GM04503 (cell line): Measurements from ENCODE around the gene AGAP3.

Source experiments
- DNase-seq: peaks from one replicate; pipeline ENCODE4 v3.0.0-alpha.2; 2012; ENCODE audit warnings: low read depth

AGAP3 gene

GRCh38 chr7:151167197-151167961, 81.1 kb downstream of the AGAP3 start, which contains the start of gene GBX1:
Gene GBX1, minus strand, starts transcription at chr7:151167694. Its CDS starts 146 bp downstream, at chr7:151167548.
- DNase-seq = no peak

GRCh38 chr7:151168003-151168786, 81.9 kb downstream of the AGAP3 start:
- no peak for DNase-seq

GRCh38 chr7:151168787-151169162, 82.5 kb downstream of the AGAP3 start:
- DNase-seq = no peak

- no peak for DNase-seq
These were observed 86.2 kb downstream of the AGAP3 start for GRCh38 chr7:151172273-151173141.

- DNase-seq = no peak
These were observed 87.3 kb downstream of the AGAP3 start for GRCh38 chr7:151173386-151174245.

GRCh38 chr7:151174246-151175046, 88.2 kb downstream of the AGAP3 start:
- DNase-seq = no peak

GRCh38 chr7:151175047-151175792, 88.9 kb downstream of the AGAP3 start:
- no peak for DNase-seq

- no peak for DNase-seq
These were observed 89.6 kb downstream of the AGAP3 start for GRCh38 chr7:151175793-151176311.

GRCh38 chr7:151176401-151176800, 90.1 kb downstream of the AGAP3 start:
- no peak for DNase-seq

GRCh38 chr7:151177310-151177709, 91.0 kb downstream of the AGAP3 start:
- no peak for DNase-seq

- DNase-seq = no peak
These were observed 92.0 kb downstream of the AGAP3 start for GRCh38 chr7:151178236-151178635.

GRCh38 chr7:151178831-151179230, 92.6 kb downstream of the AGAP3 start:
- DNase-seq = no peak

GRCh38 chr7:151179287-151179860, 93.1 kb downstream of the AGAP3 start:
- DNase-seq = no peak

- no peak for DNase-seq
These were observed 93.7 kb downstream of the AGAP3 start for GRCh38 chr7:151179946-151180345.

- no peak for DNase-seq
These were observed 94.7 kb downstream of the AGAP3 start for GRCh38 chr7:151181011-151181431.

GRCh38 chr7:151185762-151186639, 99.7 kb downstream of the AGAP3 start:
- no peak for DNase-seq

- DNase-seq = no peak
These were observed 100.5 kb downstream of the AGAP3 start, which contains the start of gene ASB10 for GRCh38 chr7:151186640-151187408. Gene ASB10, minus strand, starts transcription at chr7:151187250. Its CDS starts 120 bp downstream, at chr7:151187130.
